Ishikawa (cell line): ENCODE data around the gene PXT1.
A peak's percentile ranks its signal among the peaks of the same experiment; 100 is the strongest.

ENCODE experiments used
- CREB1 ChIP-seq: IDR thresholded peaks from 2 replicates; pipeline ENCODE4 v1.6.1; 2012; ENCODE audit warnings: low read depth
- EGR1 ChIP-seq: IDR thresholded peaks from 2 replicates; pipeline ENCODE4 v1.6.1; 2012
- EP300 ChIP-seq: IDR thresholded peaks from 2 replicates; pipeline ENCODE4 v1.6.1; 2012; ENCODE audit warnings: borderline replicate concordance
- FOXM1 ChIP-seq: IDR thresholded peaks from 2 replicates; pipeline ENCODE4 v1.6.1; 2012; ENCODE audit warnings: low read depth, borderline replicate concordance
- MAX ChIP-seq: IDR thresholded peaks from 2 replicates; pipeline ENCODE4 v1.6.1; 2012
- REST ChIP-seq: IDR thresholded peaks from 2 replicates; pipeline ENCODE4 v1.6.1; 2012; ENCODE audit warnings: low read depth, mild to moderate bottlenecking
- TAF1 ChIP-seq: IDR thresholded peaks from 2 replicates; pipeline ENCODE4 v1.6.1; 2012; ENCODE audit warnings: low read depth, mild to moderate bottlenecking
- TEAD4 ChIP-seq: IDR thresholded peaks from 2 replicates; pipeline ENCODE4 v1.6.1; 2012

- no peak for TF ChIP-seq EP300
- no peak for TF ChIP-seq MAX
- TF ChIP-seq TEAD4 = no peak
- no peak for TF ChIP-seq FOXM1
- TF ChIP-seq EGR1 = no peak
- peak; percentile 55; the same call in 1 of the 2 replicates for TF ChIP-seq REST
- TF ChIP-seq TAF1 = no peak
- TF ChIP-seq CREB1 = no peak
Observed at GRCh38 chr6:36376183-36376582, 66.5 kb downstream of the PXT1 start.
